DMS79 treated with DMSO at 0.1 percent for 48 hours (cell line): Measurements from ENCODE around the gene TNPO3.
"Not testable (repeated sequence)": the region's sequence is repeated elsewhere in the genome, so short reads cannot be mapped to it uniquely, and the experiment has no call there.

Experiments
- DNase-seq: peaks from one replicate; lab custom pipeline; 2025; lab: John Stamatoyannopoulos, UW

TNPO3 gene

DNA sequence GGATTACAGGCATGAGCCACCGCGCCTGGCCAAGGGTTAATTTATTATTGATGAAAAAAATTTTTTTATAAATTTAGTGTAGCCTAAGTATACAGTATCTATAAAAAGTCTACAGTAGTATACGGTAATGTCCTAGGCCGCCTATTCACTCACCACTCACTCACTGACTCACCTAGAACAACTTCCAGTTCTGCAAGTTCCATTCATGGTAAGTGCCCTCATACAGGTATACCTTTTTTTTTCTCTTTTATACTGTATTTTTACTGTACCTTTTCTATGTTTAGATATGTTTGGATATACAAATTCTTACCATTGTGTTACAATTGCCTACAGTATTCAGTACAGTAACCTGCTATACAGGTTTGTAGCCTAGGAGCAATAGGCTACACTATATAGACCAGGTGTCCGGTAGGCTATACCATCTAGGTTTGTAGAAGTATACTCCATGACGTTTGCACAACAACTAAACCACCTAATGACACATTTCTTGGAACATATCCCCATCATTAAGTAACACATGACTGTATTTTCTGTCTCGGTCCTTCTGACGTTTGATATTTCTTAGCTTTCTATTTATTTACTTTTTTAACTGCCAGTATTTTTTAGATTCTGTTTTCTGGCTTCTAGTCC is 93.8 kb downstream of the TNPO3 start:
- no peak for DNase-seq

DNA sequence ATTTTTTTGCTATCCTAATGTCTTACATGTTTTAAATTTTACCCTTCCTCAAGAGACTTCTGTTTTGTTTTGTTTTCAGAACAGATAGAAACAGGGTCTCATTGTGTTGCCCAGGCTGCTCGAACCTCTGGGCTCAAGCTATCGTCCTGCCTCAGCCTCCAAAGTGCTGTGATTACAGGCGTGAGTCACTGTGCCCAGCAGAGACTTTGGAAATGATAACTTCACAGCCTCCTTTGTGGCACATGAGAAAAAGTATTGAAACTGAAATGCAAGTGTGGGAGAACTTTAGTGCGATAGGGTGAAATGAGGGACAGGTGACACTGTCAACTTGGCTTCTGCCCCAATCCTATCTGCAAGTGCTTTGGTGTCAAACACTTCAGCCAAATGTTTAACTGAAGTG is 95.6 kb downstream of the TNPO3 start:
- DNase-seq = no peak

- DNase-seq = no peak
Observed at GRCh38 chr7:128955981-128956380, 98.9 kb downstream of the TNPO3 start.

GRCh38 chr7:128954830-128955802 is 99.8 kb downstream of the TNPO3 start:
- DNase-seq = no peak

GRCh38 chr7:128954150-128954549 is 100.8 kb downstream of the TNPO3 start:
- no peak for DNase-seq

GRCh38 chr7:128951296-128951695 is 103.6 kb downstream of the TNPO3 start:
- no peak for DNase-seq

DNA sequence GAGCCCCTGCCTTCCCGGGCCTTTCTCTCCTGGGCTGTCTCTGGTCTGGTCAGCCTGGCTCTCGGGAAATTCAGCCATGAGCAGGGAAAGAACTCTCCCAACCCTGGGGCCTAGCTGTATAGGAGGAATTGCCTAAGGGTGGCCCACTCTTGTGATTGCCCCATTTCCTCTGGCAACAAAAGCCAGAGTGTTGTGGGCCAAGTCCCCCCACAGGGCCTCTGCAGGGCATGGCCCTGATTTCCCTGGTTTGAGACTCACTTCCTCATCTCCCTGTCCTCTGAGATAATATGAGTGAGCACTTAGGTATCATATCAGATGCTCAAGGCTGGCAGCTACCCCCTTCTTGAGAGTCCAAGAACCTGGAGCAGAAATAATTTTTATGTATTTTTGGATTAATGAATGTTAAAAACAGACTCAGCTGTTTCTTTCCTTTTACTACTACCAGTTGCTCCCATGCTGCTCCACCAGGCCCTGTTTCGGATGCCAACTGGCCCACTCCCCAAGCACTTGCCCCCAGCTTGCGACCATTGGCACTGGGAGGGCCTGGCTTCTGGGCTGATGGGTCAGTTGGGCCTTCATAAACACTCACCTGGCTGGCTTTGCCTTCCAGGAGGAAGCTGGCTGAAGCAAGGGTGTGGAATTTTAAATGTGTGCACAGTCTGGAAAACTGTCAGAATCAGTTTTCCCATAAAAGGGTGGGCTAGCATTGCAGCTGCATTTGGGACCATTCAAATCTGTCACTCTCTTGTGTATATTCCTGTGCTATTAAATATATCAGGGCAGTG is 105.7 kb downstream of the TNPO3 start:
- DNase-seq = no peak

DNA sequence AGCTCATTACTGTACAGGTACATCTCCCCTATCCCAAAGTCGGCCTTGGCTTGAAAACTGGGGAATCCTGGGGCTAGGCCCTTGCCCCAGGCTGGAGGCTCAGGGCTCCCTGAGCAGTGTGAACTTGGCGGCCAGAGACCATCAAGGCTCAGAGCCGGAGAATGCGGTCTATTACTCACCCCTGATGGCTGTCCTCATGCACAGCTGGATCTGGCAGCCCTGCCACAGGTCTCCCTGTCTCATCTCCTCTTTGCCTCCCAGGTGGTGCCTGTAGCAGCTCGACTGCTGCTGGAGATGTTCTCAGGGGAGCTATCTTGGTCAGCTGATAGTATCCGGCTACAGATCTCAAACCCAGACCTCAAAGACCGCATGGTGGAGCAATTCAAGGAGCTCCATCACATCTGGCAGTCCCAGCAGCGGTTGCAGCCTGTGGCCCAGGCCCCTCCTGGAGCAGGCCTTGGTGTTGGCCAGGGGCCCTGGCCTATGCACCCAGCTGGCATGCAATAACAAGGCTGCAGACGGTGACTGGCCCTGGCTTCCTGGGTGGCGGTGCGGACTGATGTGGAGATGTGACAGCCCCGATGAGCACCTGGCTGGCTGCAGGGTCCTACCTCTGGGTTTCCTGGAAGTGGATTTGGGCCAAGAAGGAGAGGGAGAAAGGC is 106.5 kb downstream of the TNPO3 start:
- DNase-seq = no peak

GRCh38 chr7:128947854-128948253 is 107.1 kb downstream of the TNPO3 start:
- DNase-seq = no peak

DNA sequence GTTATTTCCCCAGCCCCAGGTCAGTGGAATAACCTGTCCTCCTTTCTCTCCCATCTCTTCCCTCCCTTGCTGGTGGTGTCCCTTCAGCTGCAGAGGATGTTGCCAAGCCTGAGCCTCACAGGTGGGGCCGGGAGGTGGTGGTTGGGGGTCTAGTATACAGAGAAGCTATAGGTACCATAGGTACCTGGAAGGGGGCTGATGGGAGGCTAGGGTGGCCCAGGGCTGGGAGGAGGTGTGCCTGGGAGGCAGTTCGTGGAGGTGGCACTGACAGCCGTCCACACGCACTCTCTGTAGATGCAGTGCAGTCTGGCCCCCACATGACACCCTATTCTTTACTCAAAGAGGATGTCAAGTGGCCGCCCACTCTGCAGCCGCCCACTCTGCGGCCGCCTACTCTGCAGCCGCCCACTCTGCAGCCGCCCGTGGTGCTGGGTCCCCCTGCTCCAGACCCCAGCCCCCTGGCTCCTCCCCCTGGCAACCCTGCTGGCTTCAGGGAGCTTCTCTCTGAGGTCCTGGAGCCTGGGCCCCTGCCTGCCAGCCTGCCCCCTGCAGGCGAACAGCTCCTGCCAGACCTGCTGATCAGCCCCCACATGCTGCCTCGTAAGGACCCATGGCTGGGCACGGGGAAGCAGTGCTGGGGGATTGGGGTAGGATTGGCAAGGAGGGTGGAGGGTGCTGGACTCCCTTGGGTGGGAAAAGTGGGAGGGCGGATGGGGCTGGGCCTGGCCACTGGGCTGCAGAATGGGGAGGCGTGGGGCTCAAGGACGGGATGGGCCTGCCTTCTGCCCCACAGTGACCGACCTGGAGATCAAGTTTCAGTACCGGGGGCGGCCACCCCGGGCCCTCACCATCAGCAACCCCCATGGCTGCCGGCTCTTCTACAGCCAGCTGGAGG is 107.7 kb downstream of the TNPO3 start:
- no peak for DNase-seq

DNA sequence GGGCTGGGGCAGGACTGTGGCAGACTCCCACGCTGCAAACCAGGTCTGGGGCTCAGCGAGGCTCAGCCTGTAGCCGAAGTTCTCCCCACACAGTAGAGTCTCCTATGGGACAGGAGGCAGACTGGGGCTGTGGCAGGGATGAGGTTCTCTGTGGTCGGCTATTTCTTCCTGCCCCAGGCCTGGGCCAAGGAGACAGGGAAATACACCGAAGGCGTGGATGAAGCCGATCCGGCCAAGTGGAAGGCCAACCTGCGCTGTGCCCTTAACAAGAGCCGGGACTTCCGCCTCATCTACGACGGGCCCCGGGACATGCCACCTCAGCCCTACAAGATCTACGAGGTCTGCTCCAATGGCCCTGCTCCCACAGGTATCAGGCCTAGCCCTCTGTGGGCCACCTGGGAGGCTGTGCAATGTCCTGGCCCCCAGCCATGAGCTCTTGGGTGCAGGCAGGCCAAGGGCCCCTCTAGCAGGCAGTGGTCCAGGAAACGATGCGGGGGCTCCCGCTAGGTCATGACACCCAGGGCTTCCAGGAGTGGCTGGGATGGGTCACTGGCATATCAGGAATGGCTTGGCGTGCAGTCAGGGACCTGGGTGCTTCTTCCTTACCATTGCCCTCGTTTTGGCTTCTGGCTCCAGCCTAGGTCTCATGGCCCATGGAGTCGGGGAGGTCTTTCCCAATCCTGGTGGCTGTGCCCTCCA is 109.1 kb downstream of the TNPO3 start:
- no peak for DNase-seq

GRCh38 chr7:128944487-128945236 is 110.2 kb downstream of the TNPO3 start:
- DNase-seq = no peak

GRCh38 chr7:128943251-128943650 is 111.7 kb downstream of the TNPO3 start:
- not testable (repeated sequence) for DNase-seq

DNA sequence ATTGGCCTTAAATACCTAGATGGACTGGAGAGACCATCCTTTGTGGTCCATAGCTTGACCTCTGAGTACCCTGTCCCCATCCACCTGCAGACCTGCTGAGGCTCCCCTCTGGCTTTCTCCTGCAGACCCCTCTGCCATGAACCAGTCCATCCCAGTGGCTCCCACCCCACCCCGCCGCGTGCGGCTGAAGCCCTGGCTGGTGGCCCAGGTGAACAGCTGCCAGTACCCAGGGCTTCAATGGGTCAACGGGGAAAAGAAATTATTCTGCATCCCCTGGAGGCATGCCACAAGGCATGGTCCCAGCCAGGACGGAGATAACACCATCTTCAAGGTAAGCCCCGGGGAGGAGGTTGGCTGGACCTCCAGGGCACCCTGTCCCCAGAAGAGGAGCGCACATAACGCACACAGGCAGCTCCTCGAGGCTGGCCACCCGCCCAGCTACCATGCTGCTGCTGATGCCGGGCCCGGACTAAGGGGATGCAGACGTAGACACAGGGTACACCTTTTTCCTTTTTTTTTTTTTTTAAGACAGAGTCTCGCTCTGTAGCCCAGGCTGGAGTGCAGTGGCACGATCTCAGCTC is 112.9 kb downstream of the TNPO3 start:
- no peak for DNase-seq

DNA sequence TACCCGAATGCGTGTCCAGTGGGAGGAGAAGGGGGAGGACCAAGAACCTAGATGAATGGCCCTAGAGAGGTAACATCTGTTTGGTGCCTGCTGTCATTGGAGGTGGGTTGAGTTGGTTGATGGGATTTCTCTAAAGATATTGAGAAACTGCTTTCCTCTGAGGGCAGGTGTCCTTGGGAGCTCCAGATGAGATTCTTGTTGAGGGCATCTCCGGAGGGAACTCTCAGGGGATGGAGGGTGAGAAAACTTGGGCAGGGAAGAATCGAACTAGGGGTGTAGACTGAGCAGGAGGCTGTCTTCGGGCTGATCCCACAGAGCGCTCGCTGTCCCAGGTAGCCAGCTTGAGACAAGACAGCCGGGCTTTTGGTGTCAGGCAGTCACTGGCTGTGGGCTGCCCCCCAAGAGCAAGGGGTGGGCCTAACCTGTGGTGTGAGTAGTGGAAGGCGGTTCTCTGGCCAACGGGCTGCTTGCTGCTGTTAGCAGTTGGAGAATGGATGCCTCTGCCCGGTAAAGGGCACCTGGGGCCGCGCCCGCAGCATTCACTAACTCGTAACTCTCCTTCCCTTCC is 113.5 kb downstream of the TNPO3 start:
- no peak for DNase-seq

DNA sequence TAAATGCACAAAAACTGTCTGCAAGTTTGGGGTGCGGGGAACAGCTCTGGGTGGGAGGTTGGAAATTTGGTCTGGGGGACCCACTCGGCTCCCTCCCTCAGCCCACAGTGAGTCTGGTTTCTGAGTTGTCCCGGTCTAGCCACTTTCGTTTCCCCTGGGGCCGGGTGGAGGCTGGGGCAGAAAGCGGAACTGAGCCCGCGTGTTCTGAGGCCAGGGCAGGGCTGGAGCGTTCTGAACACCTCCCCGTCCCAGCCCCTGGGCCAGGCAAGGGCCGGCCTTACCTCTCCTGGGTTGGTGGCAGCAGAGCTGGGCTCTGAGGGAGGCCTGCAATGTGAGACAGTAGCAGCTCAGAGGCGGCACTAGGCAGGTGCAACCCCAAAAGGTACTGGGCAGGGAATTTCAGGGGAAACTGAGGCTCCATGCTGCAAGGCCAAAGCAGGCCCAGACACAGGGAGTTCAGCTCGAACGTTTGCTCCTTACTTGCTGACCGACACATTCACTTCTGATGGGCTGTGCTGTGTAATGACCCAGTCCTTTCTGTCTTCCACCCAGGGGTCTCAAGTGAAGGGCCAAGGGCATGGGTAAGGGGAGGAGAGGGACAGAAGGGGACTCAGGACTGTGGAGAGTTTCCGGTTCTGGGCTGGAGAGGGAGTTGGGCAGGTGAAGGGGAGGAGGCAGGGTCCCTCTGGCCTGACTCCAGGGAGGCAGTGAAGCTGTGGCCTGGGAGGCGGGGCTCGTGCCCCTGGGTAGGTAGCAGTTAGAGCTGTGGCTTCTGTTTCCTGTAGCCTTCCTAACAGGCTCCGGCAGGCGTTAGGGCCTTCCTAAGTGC is 114.2 kb downstream of the TNPO3 start:
- no peak for DNase-seq

- DNase-seq = no peak
Observed at GRCh38 chr7:128939861-128940410, 115.0 kb downstream of the TNPO3 start.
